Progenitor cell of endocrine pancreas (in vitro differentiated cells): ENCODE data around the gene USP14. TPM values are rescaled to one million over a fixed set of nuclear protein-coding genes. Genes with fewer than 3 reads are reported as not detected.
A peak's percentile ranks its signal among the peaks of the same experiment; 100 is the strongest.

Source experiments
- DNase-seq: peaks from one replicate; pipeline ENCODE4 v3.0.0; 2021; ENCODE audit warnings: low spot score; ENCODE audit not compliant: unreplicated experiment
- H3K27ac Mint-ChIP-seq: 2 replicates; pipeline ENCODE4 v1.8.0; 2021; ENCODE audit warnings: mild to moderate bottlenecking, moderate library complexity, mixed read lengths
- H3K27me3 Mint-ChIP-seq: 2 replicates; pipeline ENCODE4 v1.8.0; 2021; ENCODE audit warnings: mixed read lengths
- H3K36me3 Mint-ChIP-seq: 2 replicates; pipeline ENCODE4 v1.8.0; 2022; ENCODE audit warnings: mixed read lengths; ENCODE audit not compliant: insufficient read depth
- H3K4me1 Mint-ChIP-seq: 2 replicates; pipeline ENCODE4 v1.8.0; 2021; ENCODE audit warnings: low read depth, mixed read lengths
- H3K4me3 Mint-ChIP-seq: 2 replicates; pipeline ENCODE4 v1.8.0; 2021; ENCODE audit warnings: low read depth, mild to moderate bottlenecking, moderate library complexity, mixed read lengths
- H3K9me3 Mint-ChIP-seq: 2 replicates; pipeline ENCODE4 v1.8.0; 2021; ENCODE audit warnings: low read depth, mixed read lengths
- CTCF ChIP-seq: fragments of 200-600 bp; sonication (generic); IDR thresholded peaks from one replicate; pipeline ENCODE4 v1.5.0; 2021; ENCODE audit warnings: antibody characterized with exemption, mild to moderate bottlenecking; ENCODE audit not compliant: unreplicated experiment
- total RNA-seq: library from RNA; stranded (reverse); gene quantifications from 2 replicates; pipeline ENCODE4 v1.2.1, GENCODE V29; 2021

The USP14 gene
- total RNA-seq, 1 donor from 2014 or later = 54.2 TPM

- Mint-ChIP-seq H3K4me1 (no peaks in the 10 kb centered on the region), H3K9me3 (no peaks in the 10 kb centered on the region), H3K27ac (peak overlapping the region; percentile 75), H3K4me3 (no peak overlapping the region), H3K36me3 (peaks cover 37% of the 10 kb centered on the region), H3K27me3 (no peaks in the 10 kb centered on the region)
- TF ChIP-seq CTCF = no peak
- no peak for DNase-seq
Measured at GRCh38 chr18:213505-213904, 55.1 kb downstream of the USP14 start.

GRCh38 chr18:213966-214365 is 55.6 kb downstream of the USP14 start:
- Mint-ChIP-seq H3K27ac (peak overlapping the region; percentile 75), H3K4me1 (no peaks in the 10 kb centered on the region), H3K9me3 (no peaks in the 10 kb centered on the region), H3K36me3 (peaks cover 41% of the 10 kb centered on the region), H3K4me3 (no peak overlapping the region), H3K27me3 (no peaks in the 10 kb centered on the region)
- no peak for DNase-seq
- no peak for TF ChIP-seq CTCF

- Mint-ChIP-seq H3K27ac (peak overlapping the region; percentile 85), H3K36me3 (peaks cover 43% of the 10 kb centered on the region), H3K27me3 (no peaks in the 10 kb centered on the region), H3K4me3 (no peak overlapping the region), H3K4me1 (peaks cover under 1% of the 10 kb centered on the region), H3K9me3 (no peaks in the 10 kb centered on the region)
- TF ChIP-seq CTCF = no peak
- no peak for DNase-seq
Measured at GRCh38 chr18:215448-216010, 57.2 kb downstream of the USP14 start.

- Mint-ChIP-seq H3K27me3 (no peaks in the 10 kb centered on the region), H3K4me1 (peaks cover 4% of the 10 kb centered on the region), H3K36me3 (peaks cover 48% of the 10 kb centered on the region), H3K9me3 (no peaks in the 10 kb centered on the region), H3K4me3 (no peak overlapping the region), H3K27ac (peak overlapping the region; percentile 22)
- no peak for TF ChIP-seq CTCF
- DNase-seq = no peak
Measured at GRCh38 chr18:217532-218336, 59.4 kb downstream of the USP14 start.

- Mint-ChIP-seq H3K4me1 (peaks cover 4% of the 10 kb centered on the region), H3K9me3 (no peaks in the 10 kb centered on the region), H3K27ac (peak overlapping the region; percentile 3), H3K27me3 (no peaks in the 10 kb centered on the region), H3K36me3 (peaks cover 54% of the 10 kb centered on the region), H3K4me3 (no peak overlapping the region)
- no peak for DNase-seq
- TF ChIP-seq CTCF = no peak
Measured at GRCh38 chr18:220708-221107, 62.4 kb downstream of the USP14 start.
